OCI-LY7 (cell line): ENCODE measurements around the gene UVRAG. TPM values are rescaled to one million over a fixed set of nuclear protein-coding genes. Genes with fewer than 3 reads are reported as not detected.
"Not testable (repeated sequence)": the region's sequence is repeated elsewhere in the genome, so short reads cannot be mapped to it uniquely, and the experiment has no call there.

Experiments
- BruUV-seq: library from RNA; stranded (reverse); fragments of 400-500 nt; replicated peaks from 2 replicates; lab custom pipeline; 2021; lab: Mats Ljungman, UMichigan
- CTCF ChIA-PET: fragments of 300-600 bp; sonication (Branson Sonifier 250); formaldehyde crosslinking; loops from one replicate; lab custom pipeline; 2022; ENCODE audit warnings: antibody characterized with exemption; ENCODE audit not compliant: unreplicated experiment; lab: Charles Lee
- POLR2A ChIA-PET: fragments of 300-600 bp; sonication (Branson Sonifier 250); formaldehyde crosslinking; loops from one replicate; lab custom pipeline; 2022; ENCODE audit warnings: antibody characterized with exemption; lab: Charles Lee
- DNase-seq: peaks from one replicate; pipeline ENCODE4 v3.0.0-alpha.2; 2015; ENCODE audit warnings: low spot score
- H2AFZ ChIP-seq: fragments of 200-600 bp; sonication (generic), shearing (Covaris generic); 2 replicates; pipeline ENCODE4 v1.6.1; 2014; ENCODE audit warnings: mild to moderate bottlenecking, antibody characterized with exemption, low read length, moderate library complexity
- H3K27ac ChIP-seq: fragments of 200-600 bp; sonication (generic); 2 replicates; pipeline ENCODE4 v1.5.1; 2014; ENCODE audit warnings: mixed run types, low read depth, mild to moderate bottlenecking, moderate library complexity, low read length, inconsistent platforms; ENCODE audit not compliant: poor library complexity, severe bottlenecking
- H3K36me3 ChIP-seq: fragments of 200-600 bp; sonication (generic); 2 replicates; pipeline ENCODE4 v1.6.1; 2014; ENCODE audit warnings: mild to moderate bottlenecking, antibody characterized with exemption, low read length, moderate library complexity, mixed read lengths; ENCODE audit not compliant: insufficient read depth
- H3K4me1 ChIP-seq: fragments of 200-600 bp; sonication (generic); 2 replicates; pipeline ENCODE4 v1.5.1; 2014; ENCODE audit warnings: mild to moderate bottlenecking, low read length; ENCODE audit not compliant: insufficient read depth, poor library complexity, severe bottlenecking
- H3K4me2 ChIP-seq: fragments of 200-600 bp; sonication (generic); 2 replicates; pipeline ENCODE4 v1.6.1; 2014; ENCODE audit warnings: mild to moderate bottlenecking, low read length
- H3K4me3 ChIP-seq: fragments of 200-600 bp; sonication (generic); 2 replicates; pipeline ENCODE4 v1.5.1; 2014; ENCODE audit warnings: mild to moderate bottlenecking, low read depth, low read length; ENCODE audit not compliant: poor library complexity, severe bottlenecking
- H3K79me2 ChIP-seq: fragments of 200-600 bp; sonication (generic); 2 replicates; pipeline ENCODE4 v1.6.1; 2016; ENCODE audit warnings: low read depth, mild to moderate bottlenecking, low read length, moderate library complexity, mixed read lengths; ENCODE audit not compliant: insufficient read depth
- H3K9me2 ChIP-seq: fragments of 200-600 bp; sonication (generic); 2 replicates; pipeline ENCODE4 v1.6.1; 2016; ENCODE audit warnings: mild to moderate bottlenecking, low read length, mixed read lengths; ENCODE audit not compliant: insufficient read depth
- H3K9me3 ChIP-seq: fragments of 200-600 bp; sonication (generic); 2 replicates; pipeline ENCODE4 v1.6.1; 2014; ENCODE audit warnings: mild to moderate bottlenecking, mixed run types, low read length, mixed read lengths
- H4K20me1 ChIP-seq: fragments of 200-600 bp; sonication (generic); 2 replicates; pipeline ENCODE4 v1.6.1; 2014; ENCODE audit warnings: mild to moderate bottlenecking, antibody characterized with exemption, low read length, moderate library complexity, mixed read lengths; ENCODE audit not compliant: insufficient read depth
- EZH2phosphoT487 ChIP-seq: fragments of 200-600 bp; sonication (generic); IDR thresholded peaks from 2 replicates; pipeline ENCODE4 v1.6.1; 2018; ENCODE audit warnings: low read depth, borderline replicate concordance, mild to moderate bottlenecking, mixed run types, antibody characterized with exemption, low read length, moderate library complexity, mixed read lengths
- intact Hi-C: fragments of 100-400 bp; cut with micrococcal nuclease; formaldehyde crosslinking; loops from one replicate; pipeline ENCODE4 v1.10.0; 2022; ENCODE audit not compliant: unreplicated experiment
- total RNA-seq, 2 experiments: library from RNA; depleted of rRNA in 1 of 2; stranded (reverse); fragments of >200 nt in 1 of 2; shearing (Covaris generic) in 1 of 2; gene quantifications; 2 replicates each; pipeline ENCODE4 v1.2.3, GENCODE V29; 2014 to 2022
- TF ChIP-seq, protein P1 (sequence below): fragments of 200-600 bp; sonication (generic); conservative IDR thresholded peaks from 2 replicates; pipeline ENCODE4 v1.5.1; 2014; ENCODE audit warnings: mild to moderate bottlenecking, antibody characterized with exemption, low read length, moderate library complexity, mixed read lengths

The UVRAG gene
- total RNA-seq, 2 experiments from 2014 or later = 43.7 to 73.3 TPM

DNA sequence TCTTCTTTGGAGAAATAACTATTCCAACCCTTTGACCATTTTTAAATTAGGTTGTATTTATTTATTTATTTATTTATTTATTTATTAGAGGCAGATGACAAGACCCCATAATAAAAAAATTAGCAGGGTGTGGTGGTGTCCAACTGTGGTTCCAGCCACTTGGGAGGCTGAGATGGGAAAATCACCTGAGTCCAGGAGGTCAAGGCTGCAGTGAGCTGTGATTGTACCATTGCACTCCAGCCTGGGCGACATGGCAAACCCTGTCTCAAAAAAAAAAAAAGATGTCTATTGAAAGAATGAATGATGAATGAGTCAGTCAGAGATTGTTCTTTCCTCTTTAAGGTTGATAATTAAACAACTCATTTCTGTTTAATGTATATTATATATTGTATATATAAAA, 261.7 kb downstream of the UVRAG start:
- H3K9me2 ChIP-seq = no peaks in the 10 kb centered on the region
- ChIA-PET CTCF (no interaction called here), POLR2A (interaction anchor here (0.7 to 0.9 kb wide), 2 partner anchors 9 to 13 kb away, joined by 4 read pairs; no protein-coding TSS in a partner anchor)
- H3K4me1 ChIP-seq = no peaks in the 10 kb centered on the region
- no peak overlapping the region for H3K4me3 ChIP-seq
- H3K79me2 ChIP-seq = no peaks in the 10 kb centered on the region
- peaks cover 49% of the 10 kb centered on the region for H3K36me3 ChIP-seq
- TF ChIP-seq, protein P1, sequence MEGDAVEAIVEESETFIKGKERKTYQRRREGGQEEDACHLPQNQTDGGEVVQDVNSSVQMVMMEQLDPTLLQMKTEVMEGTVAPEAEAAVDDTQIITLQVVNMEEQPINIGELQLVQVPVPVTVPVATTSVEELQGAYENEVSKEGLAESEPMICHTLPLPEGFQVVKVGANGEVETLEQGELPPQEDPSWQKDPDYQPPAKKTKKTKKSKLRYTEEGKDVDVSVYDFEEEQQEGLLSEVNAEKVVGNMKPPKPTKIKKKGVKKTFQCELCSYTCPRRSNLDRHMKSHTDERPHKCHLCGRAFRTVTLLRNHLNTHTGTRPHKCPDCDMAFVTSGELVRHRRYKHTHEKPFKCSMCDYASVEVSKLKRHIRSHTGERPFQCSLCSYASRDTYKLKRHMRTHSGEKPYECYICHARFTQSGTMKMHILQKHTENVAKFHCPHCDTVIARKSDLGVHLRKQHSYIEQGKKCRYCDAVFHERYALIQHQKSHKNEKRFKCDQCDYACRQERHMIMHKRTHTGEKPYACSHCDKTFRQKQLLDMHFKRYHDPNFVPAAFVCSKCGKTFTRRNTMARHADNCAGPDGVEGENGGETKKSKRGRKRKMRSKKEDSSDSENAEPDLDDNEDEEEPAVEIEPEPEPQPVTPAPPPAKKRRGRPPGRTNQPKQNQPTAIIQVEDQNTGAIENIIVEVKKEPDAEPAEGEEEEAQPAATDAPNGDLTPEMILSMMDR = no peak
- no peak for TF ChIP-seq EZH2phosphoT487
- DNase-seq = no peak
- no peak overlapping the region for H2AFZ ChIP-seq
- H3K27ac ChIP-seq = no peak overlapping the region
- peaks cover 9% of the 10 kb centered on the region; the same call in 1 of the 2 replicates for H3K9me3 ChIP-seq
- BruUV-seq = no TSS peak
- H4K20me1 ChIP-seq = no peaks in the 10 kb centered on the region
- H3K4me2 ChIP-seq = no peak overlapping the region
- intact Hi-C loops = no loop called here

DNA sequence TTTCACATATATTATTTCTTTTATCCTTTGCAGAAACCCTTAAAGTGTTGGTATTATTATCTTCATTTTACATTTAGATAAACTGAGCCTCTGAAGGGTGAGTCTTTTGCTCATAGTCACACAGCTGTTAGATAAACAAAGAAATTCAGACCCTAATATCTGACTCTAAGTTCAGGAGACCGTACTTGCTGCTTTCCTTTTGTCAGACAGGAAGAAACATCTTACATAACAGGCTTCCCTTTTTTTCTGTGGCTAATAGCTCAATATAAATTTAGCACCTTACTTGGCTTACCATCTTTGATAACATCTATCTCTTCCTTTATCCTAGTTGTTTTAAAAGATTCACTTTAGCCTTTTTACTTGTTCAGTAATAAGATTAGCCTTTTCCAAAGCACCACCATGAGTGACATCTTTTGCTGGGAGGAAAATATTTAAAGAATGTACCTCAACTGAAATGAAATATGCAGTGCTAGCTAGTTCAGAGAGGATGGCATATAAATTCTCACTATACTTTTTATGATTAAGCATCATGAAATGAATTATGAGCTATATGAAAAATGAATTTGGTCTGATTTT, 262.7 kb downstream of the UVRAG start:
- Histone ChIP-seq H3K4me3 (no peak overlapping the region), H3K36me3 (peaks cover 40% of the 10 kb centered on the region), H3K4me1 (no peaks in the 10 kb centered on the region), H3K4me2 (no peak overlapping the region), H4K20me1 (no peaks in the 10 kb centered on the region), H3K9me2 (no peaks in the 10 kb centered on the region), H3K27ac (no peak overlapping the region), H2AFZ (no peak overlapping the region), H3K79me2 (no peaks in the 10 kb centered on the region), H3K9me3 (peaks cover 9% of the 10 kb centered on the region; the same call in 1 of the 2 replicates)
- TF ChIP-seq, protein P1 = no peak
- TF ChIP-seq EZH2phosphoT487 = no peak
- POLR2A ChIA-PET = interaction anchor here (0.6 to 1.4 kb wide), 7 partner anchors 10 to 430 kb away, joined by 3 to 4 read pairs (median 3); no protein-coding TSS in a partner anchor
- intact Hi-C loops = no loop called here
- CTCF ChIA-PET = no interaction called here
- no TSS peak for BruUV-seq
- peak; percentile 8 for DNase-seq

DNA sequence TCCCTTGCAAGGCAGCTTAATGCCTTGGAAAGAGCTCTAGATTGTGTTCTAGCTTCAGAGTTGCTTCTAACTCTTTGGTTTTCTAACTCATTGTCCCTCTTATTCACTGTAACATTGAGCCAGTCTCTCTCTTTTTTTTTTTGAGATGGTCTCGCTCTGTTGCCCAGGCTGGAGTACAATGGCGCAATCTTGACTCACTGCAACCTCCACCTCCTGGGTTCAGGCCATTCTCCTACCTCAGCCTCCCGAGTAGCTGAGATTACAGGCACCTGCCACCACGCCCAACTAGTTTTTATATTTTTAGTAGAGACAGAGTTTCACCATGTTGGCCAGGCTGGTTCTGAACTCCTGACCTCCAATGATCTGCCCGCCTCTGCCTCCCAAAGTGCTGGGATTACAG, 266.1 kb downstream of the UVRAG start:
- H3K79me2 ChIP-seq, CTCF ChIA-PET, H2AFZ ChIP-seq, intact Hi-C loops, H4K20me1 ChIP-seq, H3K9me2 ChIP-seq, H3K27ac ChIP-seq, H3K4me3 ChIP-seq, H3K4me1 ChIP-seq, BruUV-seq, H3K9me3 ChIP-seq, DNase-seq, H3K4me2 ChIP-seq: not testable (repeated sequence)
- peaks cover 24% of the 10 kb centered on the region for H3K36me3 ChIP-seq
- POLR2A ChIA-PET = interaction anchor here (0.6 to 0.7 kb wide), 4 partner anchors 9 to 24 kb away, joined by 3 to 7 read pairs (median 4); no protein-coding TSS in a partner anchor
